Mesendoderm (in vitro differentiated cells): ENCODE results near the gene BOC.
"Not testable (repeated sequence)": the region's sequence is repeated elsewhere in the genome, so short reads cannot be mapped to it uniquely, and the experiment has no call there.

Experiments
- DNase-seq: peaks from one replicate; pipeline ENCODE4 v3.0.0; 2013
- H2AK5ac ChIP-seq: 2 replicates; pipeline ENCODE4 v1.6.1; 2013; ENCODE audit warnings: low read length, inconsistent platforms
- H2BK120ac ChIP-seq: 2 replicates; pipeline ENCODE4 v1.6.1; 2013; ENCODE audit warnings: low read depth, mild to moderate bottlenecking, low read length, moderate library complexity, mixed read lengths
- H2BK15ac ChIP-seq: replicated peaks from 2 replicates; pipeline ENCODE4 v1.6.1; 2013; ENCODE audit warnings: low read depth, mild to moderate bottlenecking, moderate library complexity
- H2BK5ac ChIP-seq: 2 replicates; pipeline ENCODE4 v1.6.1; 2013; ENCODE audit warnings: low read length, inconsistent platforms
- H3K18ac ChIP-seq: 2 replicates; pipeline ENCODE4 v1.6.1; 2013; ENCODE audit warnings: mild to moderate bottlenecking, low read length, mixed read lengths
- H3K23ac ChIP-seq: one replicate; pipeline ENCODE4 v1.6.1; 2013; ENCODE audit warnings: low read length
- H3K27ac ChIP-seq: 2 replicates; pipeline ENCODE4 v1.5.1; 2013; ENCODE audit warnings: low read depth, mild to moderate bottlenecking, inconsistent platforms, low read length, moderate library complexity
- H3K27me3 ChIP-seq: 2 replicates; pipeline ENCODE4 v1.6.1; 2013; ENCODE audit warnings: low read length, control low read depth, mild to moderate bottlenecking, inconsistent platforms; ENCODE audit not compliant: insufficient read depth, poor library complexity
- H3K36me3 ChIP-seq: 2 replicates; pipeline ENCODE4 v1.6.1; 2013; ENCODE audit warnings: low read length, inconsistent platforms; ENCODE audit not compliant: control insufficient read depth, insufficient read depth
- H3K4ac ChIP-seq: one replicate; pipeline ENCODE4 v1.6.1; 2013; ENCODE audit warnings: low read depth, mild to moderate bottlenecking, low read length, moderate library complexity
- H3K4me1 ChIP-seq: 2 replicates; pipeline ENCODE4 v1.6.1; 2013; ENCODE audit warnings: low read depth, low read length, inconsistent platforms; ENCODE audit not compliant: control insufficient read depth
- H3K4me2 ChIP-seq: 2 replicates; pipeline ENCODE4 v1.6.1; 2013; ENCODE audit warnings: low read length
- H3K4me3 ChIP-seq: 2 replicates; pipeline ENCODE4 v1.5.1; 2013; ENCODE audit warnings: mild to moderate bottlenecking, low read length
- H3K56ac ChIP-seq: one replicate; pipeline ENCODE4 v1.6.1; 2013; ENCODE audit warnings: low read length
- H3K79me1 ChIP-seq: 2 replicates; pipeline ENCODE4 v1.6.1; 2013; ENCODE audit warnings: low read length, inconsistent platforms
- H3K79me2 ChIP-seq: 2 replicates; pipeline ENCODE4 v1.6.1; 2013; ENCODE audit warnings: mild to moderate bottlenecking, low read length; ENCODE audit not compliant: control insufficient read depth, insufficient read depth
- H3K9ac ChIP-seq: 2 replicates; pipeline ENCODE4 v1.6.1; 2013; ENCODE audit warnings: low read length, inconsistent platforms
- H4K5ac ChIP-seq: one replicate; pipeline ENCODE4 v1.6.1; 2013; ENCODE audit warnings: low read length
- H4K8ac ChIP-seq: one replicate; pipeline ENCODE4 v1.6.1; 2013; ENCODE audit warnings: low read depth, mild to moderate bottlenecking, control low read depth, low read length, moderate library complexity
- WGBS: extraction: QIAGEN DNeasy Blood & Tissue Kit; methylation state at CpG from one replicate; pipeline ENCODE4 v1.1.7; 2013; ENCODE audit warnings: low lambda C conversion rate, missing lambda C conversion rate; ENCODE audit not compliant: insufficient coverage; ENCODE audit errors: extremely low coverage; 5-methylcytosine and 5-hydroxymethylcytosine counted together

The BOC gene

DNA sequence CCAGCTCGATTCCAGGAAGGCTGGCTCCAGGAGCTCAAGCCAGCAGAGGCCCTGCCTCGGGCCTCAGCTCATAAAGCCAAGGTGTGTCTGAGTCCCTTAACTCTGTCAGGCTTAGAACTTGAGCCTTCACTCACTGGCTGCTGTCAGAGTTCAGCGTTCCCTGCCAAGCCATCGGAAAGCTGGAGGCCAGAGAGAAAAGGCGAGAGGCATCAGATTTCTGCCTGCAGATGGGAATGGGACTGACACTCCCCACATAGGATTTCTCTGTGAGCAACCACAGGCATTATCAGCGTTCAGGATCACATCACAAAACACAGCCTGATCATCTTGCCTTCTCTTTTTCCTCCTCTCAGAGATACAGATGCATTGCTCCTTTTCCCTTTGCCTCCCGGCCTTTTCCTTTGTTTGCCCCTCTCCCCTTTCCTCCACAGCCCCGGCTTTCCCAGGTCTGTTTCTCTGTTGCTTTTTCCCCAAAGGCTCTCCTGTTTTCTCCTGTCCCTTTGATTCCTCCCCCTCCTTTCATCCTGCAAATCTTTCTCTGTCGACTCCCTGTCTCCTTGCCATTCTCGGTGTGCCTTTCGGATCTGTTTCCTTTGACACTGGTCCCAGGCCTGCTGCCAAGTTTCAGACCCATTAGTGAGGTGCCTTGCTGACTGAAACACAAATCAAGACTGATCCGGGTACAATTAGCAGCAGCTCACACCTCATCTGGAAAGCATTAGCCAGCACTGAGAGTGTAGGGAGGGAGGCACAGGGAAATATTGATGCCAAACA lies 44.5 kb upstream of the BOC start:
- Histone ChIP-seq H2BK5ac (no peak overlapping the region), H3K4me3 (no peak overlapping the region), H2AK5ac (no peak overlapping the region), H3K4me1 (peaks cover 3% of the 10 kb centered on the region), H3K79me2 (no peaks in the 10 kb centered on the region), H3K27ac (no peak overlapping the region), H3K4me2 (no peak overlapping the region), H3K27me3 (no peaks in the 10 kb centered on the region), H3K23ac (no peak overlapping the region), H4K5ac (no peak overlapping the region), H2BK15ac (no peak overlapping the region), H3K56ac (peak overlapping the region; percentile 56), H3K18ac (no peak overlapping the region), H4K8ac (no peak overlapping the region), H3K79me1 (no peaks in the 10 kb centered on the region), H3K4ac (no peak overlapping the region), H3K9ac (peak overlapping the region; percentile 20), H3K36me3 (no peaks in the 10 kb centered on the region), H2BK120ac (no peak overlapping the region)
- peak; percentile 74 for DNase-seq
- WGBS: no CpG with 5 or more reads among the region's 12 CpGs

DNA sequence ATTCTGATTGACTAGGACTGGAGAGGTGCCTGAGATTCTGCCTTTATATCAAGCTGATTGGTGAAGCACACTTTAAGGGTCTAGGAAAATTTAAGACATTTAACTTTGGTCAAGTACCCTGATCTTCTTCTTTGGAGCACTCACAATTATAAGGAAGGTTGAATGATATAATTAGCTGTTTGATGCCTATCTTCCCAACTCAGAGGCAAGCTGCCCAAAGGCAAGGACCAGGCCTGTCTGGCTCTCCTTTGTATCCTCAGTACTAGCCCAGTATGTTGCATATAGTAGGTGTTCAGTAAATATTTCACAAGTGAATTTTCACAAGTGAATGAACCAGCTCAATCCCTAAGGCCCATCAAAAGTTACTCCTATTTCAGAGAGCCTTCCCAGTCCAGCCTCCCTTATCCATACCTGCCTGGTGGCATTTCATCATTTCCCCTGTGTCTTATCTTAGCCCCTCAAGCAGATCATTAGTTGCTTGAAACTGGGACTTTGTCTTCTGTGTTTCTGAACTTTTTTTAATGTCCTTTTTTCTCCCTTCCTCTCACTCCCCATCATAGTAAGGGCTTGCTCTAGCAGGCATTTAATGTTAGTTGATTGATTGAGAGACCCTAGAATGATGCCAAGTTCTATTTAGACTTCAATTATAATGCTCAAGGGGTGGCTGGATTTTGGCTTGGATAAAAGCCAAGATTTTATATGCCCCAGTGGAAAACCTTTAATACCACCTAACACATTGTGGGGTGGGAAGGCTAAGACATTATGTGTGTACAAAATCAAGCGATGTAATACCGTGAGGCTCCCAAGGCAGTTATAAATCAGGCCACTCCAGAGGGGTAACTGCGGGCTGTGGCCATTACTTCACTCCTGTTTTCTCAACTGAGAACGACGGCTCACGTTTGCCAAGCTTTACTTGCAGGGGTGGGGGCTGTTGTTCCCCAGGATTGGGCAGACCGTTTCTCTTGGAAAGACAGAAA lies 43.2 kb upstream of the BOC start:
- DNase-seq: no peak
- no peak overlapping the region for H3K9ac ChIP-seq
- no peak overlapping the region for H3K56ac ChIP-seq
- no peak overlapping the region for H2BK120ac ChIP-seq
- no peaks in the 10 kb centered on the region for H3K79me1 ChIP-seq
- no peaks in the 10 kb centered on the region for H3K36me3 ChIP-seq
- no peaks in the 10 kb centered on the region for H3K27me3 ChIP-seq
- no peaks in the 10 kb centered on the region for H3K79me2 ChIP-seq
- H2BK15ac ChIP-seq: no peak overlapping the region
- no peak overlapping the region for H3K23ac ChIP-seq
- no peak overlapping the region for H3K18ac ChIP-seq
- no peak overlapping the region for H2BK5ac ChIP-seq
- H3K4me2 ChIP-seq: no peak overlapping the region
- no peak overlapping the region for H2AK5ac ChIP-seq
- no peak overlapping the region for H3K4me3 ChIP-seq
- H3K4ac ChIP-seq: no peak overlapping the region
- no CpG with 5 or more reads among the region's 7 CpGs for WGBS
- no peak overlapping the region for H4K8ac ChIP-seq
- H3K27ac ChIP-seq: no peak overlapping the region
- H3K4me1 ChIP-seq: peaks cover 3% of the 10 kb centered on the region
- no peak overlapping the region for H4K5ac ChIP-seq

DNA sequence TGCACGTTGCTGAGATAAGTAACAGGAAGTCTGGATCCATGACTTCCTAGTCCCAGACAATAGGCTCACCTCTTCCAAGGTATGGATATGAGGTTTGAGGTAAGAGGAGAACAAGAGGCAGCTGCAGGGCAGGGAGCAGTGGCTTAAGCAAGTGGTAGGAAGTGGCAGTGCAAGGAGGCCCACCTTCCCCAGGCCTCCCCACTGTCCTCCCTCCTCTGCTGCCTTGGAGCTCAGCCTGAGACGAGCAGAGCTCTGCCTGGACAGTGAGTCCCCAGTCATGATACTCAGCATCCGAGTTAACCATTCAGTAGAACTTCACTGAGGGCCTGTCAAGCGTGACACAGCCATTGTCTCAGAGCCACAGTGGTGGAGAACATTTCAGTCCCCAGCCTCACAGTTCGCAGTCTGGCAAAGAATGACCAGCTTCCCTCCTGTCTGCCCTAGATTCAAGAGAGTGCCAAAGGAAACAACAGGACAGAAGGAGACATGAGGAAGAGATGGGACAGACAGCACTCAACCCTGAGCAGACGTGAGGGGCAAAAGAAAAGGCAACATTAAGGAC lies 41.4 kb upstream of the BOC start:
- WGBS: no CpG with 5 or more reads among the region's 6 CpGs

DNA sequence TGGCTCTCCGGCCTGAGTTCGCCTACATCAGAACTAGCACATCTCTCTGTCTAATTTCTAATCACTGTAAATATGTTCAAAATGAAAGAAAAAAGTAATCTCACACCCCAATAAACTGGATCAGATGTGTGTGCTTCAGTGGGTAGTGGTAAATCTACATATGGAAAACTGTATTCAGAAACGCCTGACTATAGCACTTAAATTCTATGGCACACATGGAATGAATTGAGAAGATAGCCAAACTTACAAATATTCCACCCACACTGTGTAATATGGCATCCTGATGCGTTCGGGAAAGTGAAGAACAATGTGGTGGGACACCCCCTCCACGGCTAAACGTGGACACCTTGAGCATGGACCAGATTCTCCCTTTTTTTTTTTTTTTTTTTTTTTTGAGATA lies 40.6 kb upstream of the BOC start:
- no peaks in the 10 kb centered on the region for H3K79me1 ChIP-seq
- H2BK5ac ChIP-seq: no peak overlapping the region
- H3K79me2 ChIP-seq: no peaks in the 10 kb centered on the region
- no peak overlapping the region for H3K18ac ChIP-seq
- H3K23ac ChIP-seq: no peak overlapping the region
- no peak overlapping the region for H3K27ac ChIP-seq
- H2BK120ac ChIP-seq: no peak overlapping the region
- H3K4me2 ChIP-seq: no peak overlapping the region
- no peak overlapping the region for H2AK5ac ChIP-seq
- H2BK15ac ChIP-seq: no peak overlapping the region
- peaks cover 3% of the 10 kb centered on the region for H3K4me1 ChIP-seq
- H3K9ac ChIP-seq: no peak overlapping the region
- no peaks in the 10 kb centered on the region for H3K36me3 ChIP-seq
- H4K5ac ChIP-seq: no peak overlapping the region
- no peaks in the 10 kb centered on the region for H3K27me3 ChIP-seq
- no peak overlapping the region for H3K4me3 ChIP-seq
- H3K56ac ChIP-seq: no peak overlapping the region
- H3K4ac ChIP-seq: no peak overlapping the region
- no peak overlapping the region for H4K8ac ChIP-seq
- DNase-seq: no peak
- no CpG with 5 or more reads among the region's 7 CpGs for WGBS

More for the DNA sequence above, 41.4 kb upstream of the BOC start:
- Histone ChIP-seq H4K5ac (no peak overlapping the region), H2BK120ac (no peak overlapping the region), H2AK5ac (no peak overlapping the region), H3K18ac (no peak overlapping the region), H2BK5ac (no peak overlapping the region), H3K4me3 (no peak overlapping the region), H3K23ac (no peak overlapping the region), H3K79me1 (no peaks in the 10 kb centered on the region), H3K36me3 (no peaks in the 10 kb centered on the region), H3K79me2 (no peaks in the 10 kb centered on the region), H3K27me3 (no peaks in the 10 kb centered on the region), H3K4me2 (no peak overlapping the region), H3K56ac (no peak overlapping the region), H2BK15ac (no peak overlapping the region), H3K27ac (no peak overlapping the region), H4K8ac (no peak overlapping the region), H3K9ac (no peak overlapping the region), H3K4me1 (peaks cover 3% of the 10 kb centered on the region), H3K4ac (no peak overlapping the region)
- DNase-seq: peak; percentile 38

DNA sequence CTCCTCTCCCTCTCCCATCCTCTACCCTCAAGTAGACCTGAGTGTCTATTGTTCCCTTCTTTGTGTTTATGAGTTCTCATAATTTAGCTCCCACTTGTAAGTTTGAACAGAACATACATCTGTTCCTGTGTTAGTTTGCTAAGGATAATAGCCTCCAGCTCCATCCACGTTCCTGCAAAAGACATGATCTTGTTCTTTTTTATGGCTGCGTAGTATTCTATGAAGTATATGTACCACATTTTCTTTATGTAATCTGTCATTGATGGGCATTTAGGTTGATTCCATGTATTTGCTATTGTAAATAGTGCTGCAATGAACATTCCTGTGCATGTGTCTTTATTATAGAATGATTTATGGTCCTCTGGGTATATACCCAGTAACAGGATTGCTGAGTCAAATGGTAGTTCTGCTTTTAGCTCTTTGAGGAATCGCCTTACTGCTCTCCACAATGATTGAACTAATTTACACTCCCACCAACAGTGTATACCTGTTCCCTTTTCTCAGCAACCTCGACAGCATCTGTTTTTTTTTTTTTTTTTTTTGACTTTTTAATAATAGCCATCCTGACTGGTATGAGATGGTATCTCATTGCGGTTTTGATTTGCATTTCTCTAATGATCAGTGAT lies 39.6 kb upstream of the BOC start:
- H3K4me1 ChIP-seq, DNase-seq, H3K4me2 ChIP-seq, H3K4me3 ChIP-seq, H3K27me3 ChIP-seq, H4K5ac ChIP-seq, H3K9ac ChIP-seq, H3K18ac ChIP-seq, H2BK120ac ChIP-seq, H4K8ac ChIP-seq, H3K27ac ChIP-seq, H2AK5ac ChIP-seq, H3K4ac ChIP-seq, H3K36me3 ChIP-seq, H3K79me1 ChIP-seq, H3K56ac ChIP-seq, H2BK15ac ChIP-seq, H2BK5ac ChIP-seq, H3K79me2 ChIP-seq, H3K23ac ChIP-seq: not testable (repeated sequence)
- no CpG with 5 or more reads among the region's 5 CpGs for WGBS
